ENCODE data around the gene ABCA9.
"Not testable (repeated sequence)": the region's sequence is repeated elsewhere in the genome, so short reads cannot be mapped to it uniquely, and the experiment has no call there.

The ABCA9 gene

GRCh38 chr17:68957944-68958343 lies 102.8 kb downstream of the ABCA9 start:
- DNase-seq (ENCODE audit: low read depth in 4 of 4, low spot score in 1 of 4): no peak

GRCh38 chr17:68955181-68955841 lies 105.4 kb downstream of the ABCA9 start, which contains the start of gene ABCA8:
ABCA8 (minus strand) TSS chr17:68955392; CDS start chr17:68942034, 13,358 bp downstream.
- no peak for DNase-seq (ENCODE audit: low read depth in 4 of 4, low spot score in 1 of 4)

GRCh38 chr17:68954146-68954896 lies 106.4 kb downstream of the ABCA9 start:
- DNase-seq (ENCODE audit: low read depth in 4 of 4, low spot score in 1 of 4): no peak

- DNase-seq (ENCODE audit: low read depth in 4 of 4, low spot score in 1 of 4): no peak
These were observed 107.3 kb downstream of the ABCA9 start for GRCh38 chr17:68953340-68953997.

- no peak for DNase-seq (ENCODE audit: low read depth in 4 of 4, low spot score in 1 of 4)
These were observed 110.0 kb downstream of the ABCA9 start for GRCh38 chr17:68950725-68951124.

- not testable (repeated sequence) for DNase-seq (ENCODE audit: low read depth in 4 of 4, low spot score in 1 of 4)
These were observed 112.9 kb downstream of the ABCA9 start for GRCh38 chr17:68947868-68948267.

- no peak for DNase-seq (ENCODE audit: low read depth in 4 of 4, low spot score in 1 of 4)
These were observed 116.2 kb downstream of the ABCA9 start for GRCh38 chr17:68944435-68945035.

GRCh38 chr17:68943812-68944182 lies 116.9 kb downstream of the ABCA9 start:
- not testable (repeated sequence) for DNase-seq (ENCODE audit: low read depth in 4 of 4, low spot score in 1 of 4)

GRCh38 chr17:68943123-68943811 lies 117.5 kb downstream of the ABCA9 start:
- DNase-seq (ENCODE audit: low read depth in 4 of 4, low spot score in 1 of 4): no peak

GRCh38 chr17:68942389-68942788 lies 118.3 kb downstream of the ABCA9 start:
- no peak for DNase-seq (ENCODE audit: low read depth in 4 of 4, low spot score in 1 of 4)

GRCh38 chr17:68941761-68942160 lies 119.0 kb downstream of the ABCA9 start:
- no peak for DNase-seq (ENCODE audit: low read depth in 4 of 4, low spot score in 1 of 4)

- DNase-seq (ENCODE audit: low read depth in 4 of 4, low spot score in 1 of 4): no peak
These were observed 121.5 kb downstream of the ABCA9 start for GRCh38 chr17:68939195-68939594.

- DNase-seq (ENCODE audit: low read depth in 4 of 4, low spot score in 1 of 4): no peak
These were observed 122.7 kb downstream of the ABCA9 start for GRCh38 chr17:68937890-68938514.

- no peak for DNase-seq (ENCODE audit: low read depth in 4 of 4, low spot score in 1 of 4)
These were observed 133.2 kb downstream of the ABCA9 start for GRCh38 chr17:68927516-68927915.

GRCh38 chr17:68924793-68925720 lies 135.7 kb downstream of the ABCA9 start:
- no peak for DNase-seq (ENCODE audit: low read depth in 4 of 4, low spot score in 1 of 4)
